CD4-positive, alpha-beta memory T cell (primary cell): ENCODE data around the gene CYP26A1. TPM values are rescaled to one million over a fixed set of nuclear protein-coding genes. Genes with fewer than 3 reads are reported as not detected.
A peak's percentile ranks its signal among the peaks of the same experiment; 100 is the strongest.

ENCODE experiments used
- CTCF ChIA-PET: fragments of 350-600 bp; sonication (Branson Sonifier 250); formaldehyde crosslinking; loops from one replicate; lab custom pipeline; 2021; ENCODE audit warnings: inconsistent platforms; ENCODE audit not compliant: partially characterized antibody; lab: Charles Lee
- POLR2A ChIA-PET: fragments of 350-600 bp; sonication (Branson Sonifier 250); formaldehyde crosslinking; loops from one replicate; lab custom pipeline; 2021; ENCODE audit not compliant: partially characterized antibody; lab: Charles Lee
- DNase-seq, 5 donors: peaks; one replicate each; pipeline versions ENCODE4 v3.0.0 to v3.0.0-alpha.2; 2020 to 2022; ENCODE audit warnings: mixed read lengths in 1 of 5
- H3K27ac ChIP-seq: one replicate; pipeline ENCODE4 v1.7.0; 2013; ENCODE audit warnings: low read depth, low read length
- H3K27me3 ChIP-seq: 2 replicates; pipeline ENCODE4 v1.7.0; 2013; ENCODE audit warnings: mild to moderate bottlenecking, low read length, moderate library complexity; ENCODE audit not compliant: insufficient read depth
- H3K36me3 ChIP-seq: 2 replicates; pipeline ENCODE4 v1.7.0; 2013; ENCODE audit warnings: mild to moderate bottlenecking, low read length, moderate library complexity; ENCODE audit not compliant: insufficient read depth
- H3K4me1 ChIP-seq: 2 replicates; pipeline ENCODE4 v1.7.0; 2013; ENCODE audit warnings: mild to moderate bottlenecking, low read length, moderate library complexity; ENCODE audit not compliant: insufficient read depth
- H3K4me3 ChIP-seq, 2 donors: one replicate each; pipeline ENCODE4 v1.7.0; 2013; ENCODE audit warnings: low read length in 2 of 2, mild to moderate bottlenecking in 1 of 2
- H3K9me3 ChIP-seq, 2 donors: one replicate each; pipeline ENCODE4 v1.7.0; 2013; ENCODE audit warnings: low read length in 2 of 2, control low read depth in 1 of 2; ENCODE audit not compliant: control insufficient read depth in 1 of 2
- H3K27ac Mint-ChIP-seq, 7 donors: one replicate each; pipeline ENCODE4 v1.8.0; 2020 to 2021; ENCODE audit warnings: mixed read lengths in 7 of 7, mild to moderate bottlenecking in 6 of 7, inconsistent platforms in 3 of 7, moderate library complexity in 3 of 7
- H3K27me3 Mint-ChIP-seq, 2 donors: one replicate each; pipeline ENCODE4 v1.8.0; 2020 to 2021; ENCODE audit warnings: mixed read lengths in 2 of 2
- H3K36me3 Mint-ChIP-seq, 2 donors: one replicate each; pipeline ENCODE4 v1.8.0; 2020 to 2021; ENCODE audit warnings: mixed read lengths in 2 of 2, inconsistent platforms in 1 of 2, mild to moderate bottlenecking in 1 of 2
- H3K4me1 Mint-ChIP-seq, 4 donors: one replicate each; pipeline ENCODE4 v1.8.0; 2020 to 2021; ENCODE audit warnings: mixed read lengths in 4 of 4, mild to moderate bottlenecking in 1 of 4
- H3K4me3 Mint-ChIP-seq, 8 donors: one replicate each; pipeline ENCODE4 v1.8.0; 2020 to 2021; ENCODE audit warnings: mixed read lengths in 8 of 8, mild to moderate bottlenecking in 7 of 8, moderate library complexity in 6 of 8, inconsistent platforms in 3 of 8
- H3K9me3 Mint-ChIP-seq, 8 donors: one replicate each; pipeline ENCODE4 v1.8.0; 2020 to 2021; ENCODE audit warnings: mixed read lengths in 8 of 8, mild to moderate bottlenecking in 5 of 8, inconsistent platforms in 3 of 8, moderate library complexity in 1 of 8
- intact Hi-C: fragments of 100-400 bp; cut with micrococcal nuclease; formaldehyde crosslinking; loops from one replicate; pipeline ENCODE4 v1.15.1; 2023
- polyA plus RNA-seq, 2 donors: library from polyadenylated mRNA; unstranded; fragments of 300-500 nt; fragmentation: Illumina TruSeq; gene quantifications; one replicate each; pipeline ENCODE4 v1.2.3, GENCODE V29; 2021
- total RNA-seq, 2 experiments: library from RNA; stranded (reverse); gene quantifications; one replicate each; pipeline ENCODE4 v1.2.3, GENCODE V29; 2021

Gene CYP26A1
- total and polyA plus RNA-seq, 4 experiments from 2014 or later, result not detected

DNA sequence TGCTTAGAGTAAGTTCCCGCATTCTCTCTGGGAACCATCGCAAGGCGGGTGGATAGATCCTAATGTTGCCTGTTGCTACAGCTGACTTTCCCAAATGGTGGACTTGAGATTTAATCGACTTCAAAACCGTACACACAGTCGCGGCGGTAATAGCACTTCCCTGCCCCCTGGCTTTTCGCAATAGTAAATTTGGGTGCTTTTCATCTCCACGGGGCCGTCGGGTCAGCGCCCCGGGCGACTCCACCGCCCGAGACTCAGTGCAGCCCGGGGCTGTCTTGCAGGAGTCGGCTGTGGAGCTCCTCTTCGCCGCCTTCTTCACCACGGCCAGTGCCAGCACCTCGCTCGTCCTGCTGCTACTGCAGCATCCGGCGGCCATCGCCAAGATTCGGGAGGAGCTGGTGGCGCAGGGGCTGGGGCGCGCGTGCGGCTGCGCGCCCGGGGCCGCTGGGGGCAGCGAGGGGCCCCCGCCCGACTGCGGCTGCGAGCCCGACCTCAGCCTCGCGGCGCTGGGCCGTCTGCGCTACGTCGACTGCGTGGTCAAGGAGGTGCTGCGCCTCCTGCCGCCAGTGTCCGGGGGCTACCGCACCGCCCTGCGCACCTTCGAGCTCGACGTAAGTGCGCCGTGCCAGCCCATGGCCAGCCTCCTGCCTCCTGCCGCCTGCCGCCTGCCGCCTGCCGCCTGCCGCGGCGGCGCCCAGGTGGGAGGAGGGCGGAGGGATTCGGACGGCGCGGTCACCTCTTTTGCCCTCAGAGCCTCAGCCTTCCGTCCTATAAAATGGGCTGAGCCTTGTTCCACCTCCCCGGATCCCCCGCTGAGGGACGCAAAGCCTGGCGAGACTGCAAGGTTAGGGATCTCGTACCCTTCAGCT lies 7.8 kb upstream of the CYP26A1 start:
- H3K4me3 Mint-ChIP-seq, result peak overlapping the region in 4 of 8 donors; percentile 7 to 43 (median 15)
- Histone ChIP-seq H3K4me3 (no peak overlapping the region), H3K27me3 (peaks cover 14% of the 10 kb centered on the region), H3K36me3 (no peaks in the 10 kb centered on the region), H3K27ac (no peak overlapping the region), H3K9me3 (no peaks in the 10 kb centered on the region), H3K4me1 (peaks cover 26% of the 10 kb centered on the region)
- peaks cover 16 to 63% (median 42%) of the 10 kb centered on the region in 4 donors for H3K4me1 Mint-ChIP-seq
- ChIA-PET CTCF (no interaction called here), POLR2A (no interaction called here)
- peak overlapping the region in 1 of 7 donors; percentile 19 for H3K27ac Mint-ChIP-seq
- H3K36me3 Mint-ChIP-seq, result no peaks in the 10 kb centered on the region
- intact Hi-C loops, result no loop called here
- no peak for DNase-seq
- H3K27me3 Mint-ChIP-seq, result peaks cover 48 to 51% of the 10 kb centered on the region in 2 donors
- H3K9me3 Mint-ChIP-seq, result peaks cover 0 to 1% (median 0%) of the 10 kb centered on the region in 8 donors

DNA sequence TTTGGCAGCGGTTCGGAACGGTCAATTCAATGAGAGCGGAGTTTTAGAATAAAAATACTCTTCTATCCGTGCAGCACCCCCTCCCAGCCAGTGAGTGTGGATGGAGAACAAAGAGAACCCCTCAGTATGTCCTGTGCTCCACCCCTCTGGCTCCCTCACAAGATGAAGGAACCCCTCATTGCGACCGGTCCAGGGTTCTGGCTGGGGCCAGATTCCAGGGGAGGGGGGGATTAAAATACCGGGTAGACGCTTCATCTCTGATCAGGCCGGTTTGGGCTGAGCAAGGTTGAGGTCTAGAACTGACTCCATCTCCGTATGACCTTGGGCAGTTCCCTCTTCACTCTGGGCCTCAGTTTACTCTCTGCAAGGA lies 7.2 kb upstream of the CYP26A1 start:
- H3K27me3 ChIP-seq, result peaks cover 15% of the 10 kb centered on the region
- intact Hi-C loops, result no loop called here
- H3K4me3 ChIP-seq, result no peak overlapping the region
- no peaks in the 10 kb centered on the region for H3K36me3 Mint-ChIP-seq
- ChIA-PET CTCF (no interaction called here), POLR2A (no interaction called here)
- H3K9me3 Mint-ChIP-seq, result peaks cover 0 to 1% (median 0%) of the 10 kb centered on the region in 8 donors
- peak overlapping the region in 2 of 8 donors; percentile 8 to 23 for H3K4me3 Mint-ChIP-seq
- no peak for DNase-seq
- H3K36me3 ChIP-seq, result no peaks in the 10 kb centered on the region
- H3K9me3 ChIP-seq, result no peaks in the 10 kb centered on the region
- no peak overlapping the region for H3K27ac ChIP-seq
- peaks cover 50 to 53% of the 10 kb centered on the region in 2 donors for H3K27me3 Mint-ChIP-seq
- H3K27ac Mint-ChIP-seq, result peak overlapping the region in 1 of 7 donors; percentile 19
- peaks cover 20% of the 10 kb centered on the region for H3K4me1 ChIP-seq
- peaks cover 13 to 62% (median 43%) of the 10 kb centered on the region in 4 donors for H3K4me1 Mint-ChIP-seq

- Mint-ChIP-seq H3K4me3 (no peak overlapping the region), H3K36me3 (no peaks in the 10 kb centered on the region), H3K27ac (no peak overlapping the region), H3K9me3 (peaks cover 0 to 1% (median 0%) of the 10 kb centered on the region in 8 donors), H3K27me3 (peaks cover 55 to 63% of the 10 kb centered on the region in 2 donors), H3K4me1 (peaks cover 11 to 63% (median 43%) of the 10 kb centered on the region in 4 donors)
- peaks cover 23% of the 10 kb centered on the region for H3K4me1 ChIP-seq
- H3K27ac ChIP-seq, result no peak overlapping the region
- intact Hi-C loops, result no loop called here
- peaks cover 22% of the 10 kb centered on the region for H3K27me3 ChIP-seq
- CTCF ChIA-PET, result interaction anchor here (1.4 kb wide), 2 partner anchors 8 to 13 kb away, joined by 3 to 5 read pairs; no protein-coding TSS in a partner anchor
- H3K36me3 ChIP-seq, result no peaks in the 10 kb centered on the region
- DNase-seq, result no peak
- H3K9me3 ChIP-seq, result no peaks in the 10 kb centered on the region
- no peak overlapping the region for H3K4me3 ChIP-seq
- POLR2A ChIA-PET, result no interaction called here
Measured at GRCh38 chr10:93067443-93068365, 6.0 kb upstream of the CYP26A1 start.

- Mint-ChIP-seq H3K27ac (no peak overlapping the region), H3K4me3 (peak overlapping the region in 4 of 8 donors; percentile 17 to 43 (median 36)), H3K36me3 (no peaks in the 10 kb centered on the region), H3K4me1 (peaks cover 11 to 67% (median 42%) of the 10 kb centered on the region in 4 donors), H3K9me3 (peaks cover 0 to 1% (median 0%) of the 10 kb centered on the region in 8 donors), H3K27me3 (peaks cover 59 to 65% of the 10 kb centered on the region in 2 donors)
- Histone ChIP-seq H3K4me1 (peaks cover 30% of the 10 kb centered on the region), H3K36me3 (no peaks in the 10 kb centered on the region), H3K27ac (no peak overlapping the region), H3K9me3 (no peaks in the 10 kb centered on the region), H3K4me3 (no peak overlapping the region), H3K27me3 (peaks cover 22% of the 10 kb centered on the region)
- CTCF ChIA-PET, result interaction anchor here (1.4 kb wide), 2 partner anchors 8 to 12 kb away, joined by 3 to 5 read pairs; no protein-coding TSS in a partner anchor
- DNase-seq, result no peak
- POLR2A ChIA-PET, result no interaction called here
- intact Hi-C loops, result no loop called here
Measured at GRCh38 chr10:93068411-93069244, 5.1 kb upstream of the CYP26A1 start.

DNA sequence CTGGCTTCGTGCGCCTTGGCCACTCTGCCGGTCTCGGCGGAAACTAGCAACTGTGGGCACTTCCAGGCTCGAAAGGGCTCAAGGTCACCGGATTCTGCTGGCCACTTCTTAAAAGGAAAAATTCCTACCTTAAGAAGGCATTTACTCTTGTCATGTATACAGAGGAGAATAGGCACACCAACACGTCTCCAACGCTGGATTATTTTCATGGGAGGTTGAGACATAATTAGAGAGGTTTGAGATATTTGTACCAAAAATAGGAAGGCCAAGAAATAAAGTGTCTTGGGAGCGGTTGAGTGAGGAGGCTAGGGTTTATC lies 4.5 kb upstream of the CYP26A1 start:
- H3K36me3 Mint-ChIP-seq, result no peaks in the 10 kb centered on the region
- ChIA-PET POLR2A (no interaction called here), CTCF (no interaction called here)
- peaks cover 60 to 66% of the 10 kb centered on the region in 2 donors for H3K27me3 Mint-ChIP-seq
- DNase-seq, result no peak
- H3K4me3 Mint-ChIP-seq, result peak overlapping the region in 1 of 8 donors; percentile 36
- peaks cover 12 to 70% (median 43%) of the 10 kb centered on the region in 4 donors for H3K4me1 Mint-ChIP-seq
- peaks cover 22% of the 10 kb centered on the region for H3K27me3 ChIP-seq
- intact Hi-C loops, result no loop called here
- H3K27ac Mint-ChIP-seq, result no peak overlapping the region
- no peaks in the 10 kb centered on the region for H3K36me3 ChIP-seq
- no peaks in the 10 kb centered on the region for H3K9me3 ChIP-seq
- peaks cover 34% of the 10 kb centered on the region for H3K4me1 ChIP-seq
- H3K27ac ChIP-seq, result no peak overlapping the region
- peaks cover 0 to 1% (median 0%) of the 10 kb centered on the region in 8 donors for H3K9me3 Mint-ChIP-seq
- H3K4me3 ChIP-seq, result no peak overlapping the region

- H3K9me3 ChIP-seq, result no peaks in the 10 kb centered on the region
- Mint-ChIP-seq H3K4me3 (peak overlapping the region; percentile 17 to 66 (median 41)), H3K36me3 (no peaks in the 10 kb centered on the region), H3K27me3 (peaks cover 59 to 61% of the 10 kb centered on the region in 2 donors), H3K4me1 (peaks cover 12 to 77% (median 46%) of the 10 kb centered on the region in 4 donors), H3K27ac (peak overlapping the region in 1 of 7 donors; percentile 44), H3K9me3 (peaks cover 0 to 1% (median 0%) of the 10 kb centered on the region in 8 donors)
- ChIA-PET POLR2A (no interaction called here), CTCF (interaction anchor here (0.5 to 1.1 kb wide), 2 partner anchors 9 to 217 kb away, joined by 3 read pairs; no protein-coding TSS in a partner anchor)
- peaks cover 29% of the 10 kb centered on the region for H3K27me3 ChIP-seq
- no peak overlapping the region for H3K27ac ChIP-seq
- intact Hi-C loops, result no loop called here
- H3K36me3 ChIP-seq, result no peaks in the 10 kb centered on the region
- peaks cover 43% of the 10 kb centered on the region for H3K4me1 ChIP-seq
- no peak for DNase-seq
- no peak overlapping the region for H3K4me3 ChIP-seq
Measured at GRCh38 chr10:93070378-93071176, 3.1 kb upstream of the CYP26A1 start.
